ENCODE measurements around the gene TMEM171.

GRCh38 chr5:73174100-73174815, 53.9 kb downstream of the TMEM171 start:
- no peak for TF ChIP-seq ZNF565 (CRISPR knock-in tag; conservative IDR thresholded peaks at IDR 0.05; ENCODE audit: low read depth)
- TF ChIP-seq GLIS3 (CRISPR knock-in tag; IDR thresholded peaks at IDR 0.05), result no peak
- no peak for TF ChIP-seq ZNF8 (CRISPR knock-in tag; IDR thresholded peaks at IDR 0.05)
- TF ChIP-seq, protein P1, sequence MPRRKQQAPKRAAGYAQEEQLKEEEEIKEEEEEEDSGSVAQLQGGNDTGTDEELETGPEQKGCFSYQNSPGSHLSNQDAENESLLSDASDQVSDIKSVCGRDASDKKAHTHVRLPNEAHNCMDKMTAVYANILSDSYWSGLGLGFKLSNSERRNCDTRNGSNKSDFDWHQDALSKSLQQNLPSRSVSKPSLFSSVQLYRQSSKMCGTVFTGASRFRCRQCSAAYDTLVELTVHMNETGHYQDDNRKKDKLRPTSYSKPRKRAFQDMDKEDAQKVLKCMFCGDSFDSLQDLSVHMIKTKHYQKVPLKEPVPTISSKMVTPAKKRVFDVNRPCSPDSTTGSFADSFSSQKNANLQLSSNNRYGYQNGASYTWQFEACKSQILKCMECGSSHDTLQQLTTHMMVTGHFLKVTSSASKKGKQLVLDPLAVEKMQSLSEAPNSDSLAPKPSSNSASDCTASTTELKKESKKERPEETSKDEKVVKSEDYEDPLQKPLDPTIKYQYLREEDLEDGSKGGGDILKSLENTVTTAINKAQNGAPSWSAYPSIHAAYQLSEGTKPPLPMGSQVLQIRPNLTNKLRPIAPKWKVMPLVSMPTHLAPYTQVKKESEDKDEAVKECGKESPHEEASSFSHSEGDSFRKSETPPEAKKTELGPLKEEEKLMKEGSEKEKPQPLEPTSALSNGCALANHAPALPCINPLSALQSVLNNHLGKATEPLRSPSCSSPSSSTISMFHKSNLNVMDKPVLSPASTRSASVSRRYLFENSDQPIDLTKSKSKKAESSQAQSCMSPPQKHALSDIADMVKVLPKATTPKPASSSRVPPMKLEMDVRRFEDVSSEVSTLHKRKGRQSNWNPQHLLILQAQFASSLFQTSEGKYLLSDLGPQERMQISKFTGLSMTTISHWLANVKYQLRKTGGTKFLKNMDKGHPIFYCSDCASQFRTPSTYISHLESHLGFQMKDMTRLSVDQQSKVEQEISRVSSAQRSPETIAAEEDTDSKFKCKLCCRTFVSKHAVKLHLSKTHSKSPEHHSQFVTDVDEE (CRISPR knock-in tag; IDR thresholded peaks at IDR 0.05), result no peak
- TF ChIP-seq RARB (CRISPR knock-in tag; IDR thresholded peaks at IDR 0.05), result no peak
- TF ChIP-seq SNAI2 (CRISPR knock-in tag; IDR thresholded peaks at IDR 0.05), result no peak
- no peak for TF ChIP-seq TOX (CRISPR knock-in tag; IDR thresholded peaks at IDR 0.05; ENCODE audit: borderline replicate concordance)
- no peak for TF ChIP-seq ARNTL (CRISPR knock-in tag; IDR thresholded peaks at IDR 0.05; ENCODE audit: borderline replicate concordance, low read depth)
- TF ChIP-seq ZFP30 (CRISPR knock-in tag; IDR thresholded peaks at IDR 0.05), result no peak
- TF ChIP-seq, protein P2, sequence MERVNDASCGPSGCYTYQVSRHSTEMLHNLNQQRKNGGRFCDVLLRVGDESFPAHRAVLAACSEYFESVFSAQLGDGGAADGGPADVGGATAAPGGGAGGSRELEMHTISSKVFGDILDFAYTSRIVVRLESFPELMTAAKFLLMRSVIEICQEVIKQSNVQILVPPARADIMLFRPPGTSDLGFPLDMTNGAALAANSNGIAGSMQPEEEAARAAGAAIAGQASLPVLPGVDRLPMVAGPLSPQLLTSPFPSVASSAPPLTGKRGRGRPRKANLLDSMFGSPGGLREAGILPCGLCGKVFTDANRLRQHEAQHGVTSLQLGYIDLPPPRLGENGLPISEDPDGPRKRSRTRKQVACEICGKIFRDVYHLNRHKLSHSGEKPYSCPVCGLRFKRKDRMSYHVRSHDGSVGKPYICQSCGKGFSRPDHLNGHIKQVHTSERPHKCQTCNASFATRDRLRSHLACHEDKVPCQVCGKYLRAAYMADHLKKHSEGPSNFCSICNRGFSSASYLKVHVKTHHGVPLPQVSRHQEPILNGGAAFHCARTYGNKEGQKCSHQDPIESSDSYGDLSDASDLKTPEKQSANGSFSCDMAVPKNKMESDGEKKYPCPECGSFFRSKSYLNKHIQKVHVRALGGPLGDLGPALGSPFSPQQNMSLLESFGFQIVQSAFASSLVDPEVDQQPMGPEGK (CRISPR knock-in tag; IDR thresholded peaks at IDR 0.05; ENCODE audit: borderline replicate concordance), result no peak
- TF ChIP-seq CSRNP3 (CRISPR knock-in tag; IDR thresholded peaks at IDR 0.05), result no peak
- no peak for TF ChIP-seq ZNF70 (CRISPR knock-in tag; IDR thresholded peaks at IDR 0.05)
